ENCODE results near the gene LRRC61.
"Not testable (repeated sequence)": the region's sequence is repeated elsewhere in the genome, so short reads cannot be mapped to it uniquely, and the experiment has no call there.

DNA sequence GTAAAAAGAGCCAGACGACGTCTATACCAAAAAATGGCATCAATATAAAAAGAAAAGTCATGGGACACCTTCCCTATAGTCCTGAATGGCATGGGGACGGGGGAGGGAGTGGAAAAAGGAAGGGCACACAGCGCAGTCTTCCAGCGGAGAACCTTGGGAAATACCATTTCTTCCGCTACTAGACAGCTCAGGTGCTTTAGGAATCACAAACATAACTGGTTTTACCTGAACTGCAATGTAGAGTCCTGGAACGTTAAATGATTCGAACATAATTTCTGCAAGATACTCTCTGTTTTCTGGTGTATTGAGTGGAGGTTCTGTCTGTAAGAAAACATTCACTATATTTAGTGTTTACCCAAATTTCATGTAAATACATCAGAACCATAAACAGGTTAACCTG, 28.1 kb upstream of the LRRC61 start:
- not testable (repeated sequence) for TF ChIP-seq CTCF, EP300, POLR2AphosphoS5, POLR2A (IDR thresholded peaks at IDR 0.05)

All from sigmoid colon (tissue), 4 donors.